Measurements from ENCODE around the gene N4BP2L2. TPM values are rescaled to one million over a fixed set of nuclear protein-coding genes. Genes with fewer than 3 reads are reported as not detected.

The N4BP2L2 gene
- total and polyA plus RNA-seq, 2 donors (not counting 3 experiments of a cell fraction or from before 2014, with no cell fraction given), result 21.7 to 101 TPM

- intact Hi-C loops (cut with micrococcal nuclease) (no loop called here), dilution Hi-C loops (cut with MboI; ENCODE audit: extremely low pct_ligation_motif_present, low sequenced_read_pairs) (no loop called here)
- POLR2A ChIA-PET, result no interaction called here
Measured at GRCh38 chr13:32549788-32550187, 11.2 kb upstream of the N4BP2L2 start.

More at GRCh38 chr13:32549788-32550187, 11.2 kb upstream of the N4BP2L2 start:
- Histone ChIP-seq H3K36me3 (ENCODE audit: control insufficient read depth in 2 of 2, extremely low read depth in 1 of 2, insufficient read depth in 2 of 2, low read length in 2 of 2) (no peaks in the 10 kb centered on the region), H3K4me2 (ENCODE audit: insufficient read depth, low read length) (no peak overlapping the region), H2AFZ (ENCODE audit: low read depth, low read length) (no peak overlapping the region), H3K9me1 (replicated peaks; ENCODE audit: control insufficient read depth, extremely low read depth, insufficient read depth, low read length) (no peaks in the 10 kb centered on the region), H4K20me1 (replicated peaks; ENCODE audit: control insufficient read depth, extremely low read depth, insufficient read depth, low read length) (no peaks in the 10 kb centered on the region), H3K4me3 (replicated peaks in 1 of 3; ENCODE audit: insufficient read depth in 1 of 3, low read depth in 1 of 3, low read length in 3 of 3) (no peak overlapping the region), H3K4me1 (ENCODE audit: control insufficient read depth, extremely low read depth, insufficient read depth, low read length) (no peaks in the 10 kb centered on the region), H3K27me3 (ENCODE audit: control insufficient read depth in 2 of 2, insufficient read depth in 2 of 2, low read length in 2 of 2) (peaks cover 0 to 3% of the 10 kb centered on the region in 2 experiments), H3K9me3 (replicated peaks; ENCODE audit: control insufficient read depth, insufficient read depth, low read length) (no peaks in the 10 kb centered on the region), H3K79me2 (ENCODE audit: control insufficient read depth, insufficient read depth, low read length) (no peaks in the 10 kb centered on the region), H3K9ac (replicated peaks; ENCODE audit: extremely low read depth, insufficient read depth, low read length) (no peak overlapping the region), H3K27ac (ENCODE audit: insufficient read depth, low read depth, low read length) (no peak overlapping the region)
- DNase-seq (ENCODE audit: low read depth, low spot score) (no peak), FAIRE-seq (no peak)
- BruUV-seq (replicated peaks), result no TSS peak
- CTCF ChIA-PET, result interaction anchor here (1.2 kb wide), 1 partner anchor 11 kb away, joined by 3 read pairs; no protein-coding TSS in a partner anchor
- no peak for TF ChIP-seq MYC (IDR thresholded peaks at IDR 0.05; ENCODE audit: low read depth, low read length)
- TF ChIP-seq JUN (IDR thresholded peaks at IDR 0.05; ENCODE audit: borderline replicate concordance, insufficient read depth, insufficient read length, low read depth), result no peak
- no peak for TF ChIP-seq POLR2A (IDR thresholded peaks at IDR 0.05; ENCODE audit: low read depth, low read length)
- TF ChIP-seq FOS (IDR thresholded peaks at IDR 0.05; ENCODE audit: borderline replicate concordance, insufficient read depth, low read length), result no peak
- TF ChIP-seq POLR2AphosphoS5 (IDR thresholded peaks at IDR 0.05; ENCODE audit: insufficient read depth, low read depth, low read length), result no peak
- no peak for TF ChIP-seq EZH2 (IDR thresholded peaks at IDR 0.05; ENCODE audit: borderline replicate concordance, low read depth, low read length, severe bottlenecking)
- TF ChIP-seq GATA2 (IDR thresholded peaks at IDR 0.05; ENCODE audit: insufficient read depth, insufficient read length, low read depth, low read length), result no peak
- TF ChIP-seq MAX (IDR thresholded peaks at IDR 0.05; ENCODE audit: insufficient read depth, insufficient read length), result no peak
- no peak for TF ChIP-seq CTCF (IDR thresholded peaks at IDR 0.05; ENCODE audit: extremely low read depth in 1 of 2, insufficient read depth in 1 of 2, low read depth in 1 of 2, low read length in 2 of 2)
